Measurements from ENCODE around the gene MED25.

The MED25 gene
- 43.4 to 47.5 reads per million in 2 donors for total RNA-seq

DNA sequence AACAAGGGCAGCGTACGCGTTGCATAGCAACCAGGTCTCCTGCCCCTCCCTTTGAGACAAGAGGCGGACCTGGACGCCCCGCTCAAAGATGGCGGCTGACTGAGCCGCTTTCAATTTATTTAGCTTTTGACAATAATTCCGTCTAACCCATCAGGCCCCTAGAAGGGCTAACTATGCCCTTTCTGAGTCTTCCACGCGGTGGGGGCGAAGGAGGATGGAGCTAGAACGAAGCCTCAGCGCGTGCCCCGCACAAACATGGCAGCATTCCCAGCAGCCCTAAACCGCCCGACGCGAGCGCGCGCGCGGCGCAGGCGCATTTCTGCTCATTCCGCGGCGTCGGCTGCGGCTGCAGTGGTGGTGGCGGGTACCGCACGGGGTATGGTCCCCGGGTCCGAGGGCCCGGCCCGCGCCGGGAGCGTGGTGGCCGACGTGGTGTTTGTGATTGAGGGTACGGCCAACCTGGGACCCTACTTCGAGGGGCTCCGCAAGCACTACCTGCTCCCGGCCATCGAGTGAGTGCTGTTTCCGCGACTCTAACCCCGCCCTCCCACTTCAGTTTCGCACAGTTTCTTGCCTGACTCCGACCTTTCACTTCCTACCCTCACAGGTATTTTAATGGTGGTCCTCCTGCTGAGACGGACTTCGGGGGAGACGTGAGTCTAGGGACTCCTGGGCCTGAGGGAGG lies at the start of gene MED25:
Gene MED25 (plus strand): TSS at position 326 of the 685 bp plus-strand sequence. CDS start 53 bp downstream, at position 379.
- DNase-seq: peak; percentile 77

DNA sequence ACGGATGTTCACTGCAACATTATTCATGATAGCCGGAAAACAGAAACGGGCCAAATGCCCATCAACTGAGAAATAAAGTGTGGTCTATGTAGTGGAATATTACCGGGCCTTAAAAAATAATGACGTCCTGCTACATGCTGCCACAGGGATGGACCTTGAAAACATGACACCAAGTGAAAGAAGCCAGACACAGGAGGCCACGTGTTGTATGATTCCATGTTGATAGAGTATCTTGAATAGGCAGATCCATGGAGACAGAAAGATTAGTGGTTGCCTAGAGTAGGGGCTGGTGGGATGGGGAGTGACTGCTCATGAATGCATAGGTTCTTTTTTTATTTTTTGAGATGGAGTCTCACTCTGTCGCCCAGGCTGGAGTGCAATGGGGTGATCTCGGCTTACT lies 47.6 kb upstream of the MED25 start:
- no peak for DNase-seq

GRCh38 chr19:49771674-49772139 lies 46.4 kb upstream of the MED25 start:
- no peak for DNase-seq

- no peak for DNase-seq
These were observed 45.1 kb upstream of the MED25 start for GRCh38 chr19:49772850-49773432.

- no peak for DNase-seq
These were observed 44.3 kb upstream of the MED25 start for GRCh38 chr19:49773663-49774350.

- no peak for DNase-seq
These were observed 43.1 kb upstream of the MED25 start for GRCh38 chr19:49774969-49775368.

- DNase-seq: no peak
These were observed 42.2 kb upstream of the MED25 start for GRCh38 chr19:49775742-49776370.

GRCh38 chr19:49776371-49776764 lies 41.7 kb upstream of the MED25 start:
- no peak for DNase-seq

DNA sequence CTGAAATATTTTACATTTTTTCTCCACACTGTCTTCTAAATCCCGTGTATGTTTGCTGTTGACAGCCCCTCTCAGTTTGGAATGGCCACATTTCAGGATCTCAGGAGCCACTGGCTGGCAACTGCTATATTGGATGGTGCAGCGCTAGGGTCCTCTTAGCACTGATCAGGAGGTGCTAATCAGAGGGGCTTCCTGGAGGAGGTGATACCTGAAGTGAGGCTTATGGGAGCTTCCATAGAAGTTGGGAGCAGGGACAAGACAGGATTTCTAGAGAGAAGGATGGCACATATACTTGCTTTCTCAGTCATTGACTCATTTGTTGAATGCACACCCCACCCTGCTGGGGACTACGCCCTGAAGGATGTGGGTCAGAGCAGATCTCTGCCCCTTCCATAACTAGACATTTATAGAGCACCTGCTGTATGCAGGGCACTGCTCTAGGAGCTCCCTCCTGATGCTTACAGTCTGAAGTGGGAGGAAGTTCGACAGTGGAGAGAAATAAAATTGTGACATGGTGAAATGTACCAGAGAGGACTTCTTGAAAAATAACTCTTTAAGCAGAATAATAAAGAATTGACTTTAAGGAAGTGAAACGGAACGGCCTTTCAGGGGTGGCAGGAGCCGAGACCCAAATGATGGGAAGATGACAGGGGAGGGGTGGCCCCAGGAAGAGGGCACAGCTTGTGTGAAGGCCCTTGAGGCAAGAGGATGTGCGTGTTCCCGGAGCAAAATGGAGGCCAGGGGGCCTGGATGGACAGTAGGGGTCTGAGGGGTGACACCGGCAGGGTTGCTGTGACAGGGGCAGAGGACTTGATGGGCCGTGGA lies 38.1 kb upstream of the MED25 start:
- DNase-seq: no peak

DNA sequence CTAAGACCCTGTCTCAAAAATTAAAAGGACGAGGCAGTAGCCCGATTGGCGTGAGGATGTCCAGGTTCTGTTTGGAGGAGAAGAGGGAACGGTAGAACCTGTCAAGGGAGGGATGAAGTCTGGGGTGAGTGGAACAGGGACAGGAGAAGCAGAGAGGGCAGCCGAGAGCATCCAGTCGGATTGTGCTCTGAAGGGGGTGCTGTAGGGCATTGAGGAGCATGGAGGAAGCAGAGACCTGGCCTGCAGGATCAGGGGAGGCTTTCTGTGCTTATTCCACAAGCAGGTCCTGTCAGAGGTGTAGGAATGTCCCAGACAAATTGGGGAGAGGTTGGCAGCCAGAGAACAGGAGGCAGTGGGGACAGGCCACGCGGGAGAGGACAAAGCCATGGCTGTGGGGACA lies 37.2 kb upstream of the MED25 start:
- no peak for DNase-seq

DNA sequence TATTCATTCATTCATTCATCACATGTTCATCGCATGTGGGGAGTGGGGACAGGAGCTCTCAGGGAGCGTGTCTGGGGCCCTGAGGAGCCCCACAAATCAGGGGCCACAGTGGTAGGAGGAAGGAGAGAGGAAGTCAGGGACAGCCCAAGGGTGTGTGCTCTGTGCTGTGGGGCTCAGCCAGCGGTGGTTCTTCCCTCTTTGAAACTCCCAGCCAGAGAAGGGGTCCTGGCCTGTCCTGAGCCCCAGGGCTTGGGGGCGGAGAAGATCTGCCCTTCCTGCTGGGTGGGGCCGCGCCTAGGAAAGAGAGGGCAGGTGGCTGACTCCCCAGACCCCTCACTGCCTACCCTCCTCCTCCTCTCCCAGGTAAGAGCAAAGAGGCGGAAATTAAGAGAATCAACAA lies 36.7 kb upstream of the MED25 start:
- DNase-seq: no peak

DNA sequence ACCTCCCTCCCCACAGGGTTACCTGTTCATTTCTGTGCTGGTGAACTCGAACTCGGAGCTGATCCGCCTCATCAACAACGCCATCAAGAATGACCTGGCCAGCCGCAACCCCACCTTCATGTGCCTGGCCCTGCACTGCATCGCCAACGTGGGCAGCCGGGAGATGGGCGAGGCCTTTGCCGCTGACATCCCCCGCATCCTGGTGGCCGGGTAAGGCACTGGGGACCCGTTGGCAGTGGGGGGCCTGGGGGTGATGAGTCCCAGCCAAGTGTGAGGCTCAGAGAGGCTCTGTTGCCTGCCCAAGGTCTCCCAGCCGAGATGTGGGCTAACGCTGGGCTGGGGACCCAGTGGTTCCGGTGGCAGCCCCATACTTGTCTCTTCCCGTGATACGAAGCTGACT lies 35.6 kb upstream of the MED25 start:
- DNase-seq: no peak

- no peak for DNase-seq
These were observed 31.7 kb upstream of the MED25 start for GRCh38 chr19:49786376-49786820.

DNA sequence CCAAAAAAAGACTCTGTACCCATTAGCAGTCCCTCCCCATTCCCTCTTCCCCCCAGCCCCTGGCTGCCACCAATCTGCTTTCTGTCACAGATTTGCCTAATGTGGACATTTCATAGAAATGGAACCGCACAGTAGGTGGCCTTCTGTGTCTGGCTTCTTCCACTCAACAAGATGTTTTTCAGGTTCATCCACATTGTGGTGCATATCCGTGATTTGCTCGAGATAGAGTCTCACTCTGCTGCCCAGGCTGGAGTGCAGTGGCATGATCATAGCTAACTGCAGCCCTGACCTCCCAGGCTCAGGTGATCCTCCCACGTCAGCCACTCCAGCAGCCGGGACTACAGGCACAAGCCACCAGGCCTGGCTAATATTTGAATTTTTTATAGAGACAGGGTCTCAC lies 30.3 kb upstream of the MED25 start:
- no peak for DNase-seq

DNA sequence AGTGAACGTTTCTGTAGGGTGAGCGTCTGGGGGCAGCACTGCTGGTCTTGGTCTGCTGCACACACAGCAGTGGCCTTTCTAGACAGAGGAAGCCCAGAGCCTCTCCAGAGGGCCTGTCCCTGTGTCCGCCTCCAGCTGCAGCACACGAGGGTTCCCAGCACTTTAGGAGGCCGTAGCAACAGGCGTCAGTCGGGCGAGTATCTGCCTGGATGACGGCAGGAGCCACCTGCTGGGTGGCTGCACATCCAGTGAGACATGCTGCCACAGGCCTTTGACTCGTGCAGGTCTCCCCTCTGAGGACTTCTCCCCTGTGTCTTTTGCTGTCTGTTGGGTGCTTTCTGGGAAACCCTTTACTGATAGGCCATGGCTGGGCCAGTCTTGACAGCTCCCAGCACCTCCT lies 29.2 kb upstream of the MED25 start:
- DNase-seq: no peak

DNA sequence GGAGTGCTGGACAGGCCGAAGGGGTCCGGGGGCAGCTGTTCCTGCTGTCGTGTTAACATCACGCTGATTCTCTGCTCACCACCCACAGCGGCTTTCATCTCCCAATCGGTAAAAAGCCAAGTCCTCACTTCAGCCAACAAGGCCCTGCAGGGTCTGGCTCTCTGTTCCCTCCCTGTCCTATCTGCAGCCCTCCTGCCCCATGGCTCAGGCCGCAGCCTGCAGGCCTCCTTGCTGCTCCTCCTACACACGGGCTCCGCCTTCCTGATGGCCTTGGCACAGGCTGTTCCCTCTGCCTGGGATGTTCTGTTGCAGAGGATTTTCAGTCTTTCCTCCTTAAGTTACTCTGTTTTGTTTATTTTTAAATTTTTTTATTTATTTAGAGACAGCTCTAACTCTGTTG lies 27.2 kb upstream of the MED25 start:
- DNase-seq: no peak

GRCh38 chr19:49791776-49792445 lies 26.2 kb upstream of the MED25 start:
- DNase-seq: no peak

DNA sequence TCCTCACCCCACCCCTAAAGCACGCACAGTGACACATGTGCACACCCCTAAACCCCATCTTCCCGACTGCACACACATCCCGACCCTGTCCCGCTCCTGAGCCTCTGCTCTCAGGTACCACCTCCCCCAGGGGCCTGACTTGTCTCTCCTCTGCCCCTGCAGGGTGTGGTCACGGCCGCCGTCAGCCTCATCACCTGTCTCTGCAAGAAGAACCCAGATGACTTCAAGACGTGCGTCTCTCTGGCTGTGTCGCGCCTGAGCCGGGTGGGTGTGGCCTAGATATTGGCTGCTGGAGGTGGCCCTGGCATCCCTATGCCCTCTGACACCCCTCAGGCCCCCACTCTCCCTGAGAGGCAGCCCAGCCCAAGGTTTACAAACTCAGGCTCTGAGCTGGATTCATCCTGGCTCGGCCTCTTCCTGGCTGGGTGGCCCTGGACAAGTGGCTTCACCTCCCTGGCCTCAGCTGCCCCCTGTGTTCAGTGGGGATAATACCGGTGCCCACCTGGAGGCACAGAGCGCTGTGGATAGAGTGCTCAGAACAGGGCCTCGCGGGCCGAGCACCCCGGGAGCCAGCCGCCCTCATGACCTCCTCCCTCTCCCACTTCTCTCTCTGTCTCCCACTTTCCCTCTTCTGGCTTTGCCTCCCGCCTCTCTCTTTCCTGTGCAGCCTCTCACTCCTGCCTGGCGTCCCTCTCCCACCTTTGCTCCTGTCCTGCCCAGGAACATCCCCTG lies 25.1 kb upstream of the MED25 start:
- DNase-seq: no peak

DNA sequence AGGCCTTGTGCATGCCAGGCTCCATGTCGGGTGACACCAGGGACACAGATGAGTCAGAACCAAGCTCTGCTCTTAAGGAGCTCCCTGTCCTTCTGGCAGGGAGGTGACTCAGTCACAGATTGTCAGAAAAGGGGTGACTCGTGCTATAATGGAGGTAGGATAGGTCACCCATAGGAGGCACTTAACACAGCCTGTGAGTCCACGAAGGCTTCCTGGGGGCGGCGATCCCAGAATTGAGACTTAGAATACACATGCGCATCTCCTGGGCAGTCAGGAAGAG lies 24.6 kb upstream of the MED25 start:
- no peak for DNase-seq

DNA sequence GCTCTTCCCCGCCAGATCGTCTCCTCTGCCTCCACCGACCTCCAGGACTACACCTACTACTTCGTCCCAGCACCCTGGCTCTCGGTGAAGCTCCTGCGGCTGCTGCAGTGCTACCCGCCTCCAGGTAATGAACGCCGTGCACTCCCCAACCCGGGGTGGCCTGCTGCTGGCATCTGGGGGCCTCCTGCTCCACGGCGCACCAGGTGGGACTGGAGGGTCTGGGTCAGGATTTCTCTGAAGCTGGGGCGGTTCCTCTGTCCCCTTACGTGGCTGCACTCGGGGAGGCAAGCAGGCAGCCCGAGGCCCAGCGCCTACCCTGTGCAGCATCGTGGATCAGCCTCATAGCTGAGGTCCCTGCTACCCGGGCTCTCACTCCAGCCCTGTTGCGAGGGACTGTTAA lies 22.5 kb upstream of the MED25 start:
- no peak for DNase-seq

DNA sequence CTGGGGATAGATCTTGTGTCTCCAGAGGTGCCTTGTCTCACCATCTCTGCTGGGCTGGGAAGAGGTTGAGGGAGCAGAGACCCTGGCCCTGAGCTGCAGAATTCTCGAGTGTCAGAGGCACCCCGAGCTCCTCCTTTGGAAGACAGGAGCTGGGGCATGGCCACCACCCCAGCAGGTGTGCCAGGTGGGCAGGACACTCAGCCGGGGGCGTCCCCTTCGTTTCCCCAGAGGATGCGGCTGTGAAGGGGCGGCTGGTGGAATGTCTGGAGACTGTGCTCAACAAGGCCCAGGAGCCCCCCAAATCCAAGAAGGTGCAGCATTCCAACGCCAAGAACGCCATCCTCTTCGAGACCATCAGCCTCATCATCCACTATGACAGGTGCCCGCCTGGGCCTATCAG lies 19.5 kb upstream of the MED25 start:
- DNase-seq: no peak
